RWPE1 (cell line): Measurements from ENCODE around the gene PGRMC1.

Experiments
- CTCF ChIA-PET: fragments of 350-600 bp; sonication (Branson Sonifier 250); formaldehyde crosslinking; extraction: SDS; loops from one replicate; lab custom pipeline; 2021; lab: Yijun Ruan, JAX
- POLR2A ChIA-PET: fragments of 400-600 bp; formaldehyde crosslinking; extraction: SDS; loops from one replicate; lab custom pipeline; 2020; ENCODE audit warnings: antibody characterized with exemption; ENCODE audit not compliant: low non-redundant PET; lab: Yijun Ruan, JAX
- DNase-seq: peaks from one replicate; pipeline ENCODE4 v3.0.0; 2012; ENCODE audit warnings: low spot score
- H3K27ac ChIP-seq: fragments of 450-650 bp; 2 replicates; pipeline ENCODE4 v1.5.1; 2017
- TF ChIP-seq, protein P1 (sequence below): fragments of 450-650 bp; conservative IDR thresholded peaks from 2 replicates; pipeline ENCODE4 v1.5.1; 2017; ENCODE audit warnings: low read depth, mild to moderate bottlenecking

Gene PGRMC1

DNA sequence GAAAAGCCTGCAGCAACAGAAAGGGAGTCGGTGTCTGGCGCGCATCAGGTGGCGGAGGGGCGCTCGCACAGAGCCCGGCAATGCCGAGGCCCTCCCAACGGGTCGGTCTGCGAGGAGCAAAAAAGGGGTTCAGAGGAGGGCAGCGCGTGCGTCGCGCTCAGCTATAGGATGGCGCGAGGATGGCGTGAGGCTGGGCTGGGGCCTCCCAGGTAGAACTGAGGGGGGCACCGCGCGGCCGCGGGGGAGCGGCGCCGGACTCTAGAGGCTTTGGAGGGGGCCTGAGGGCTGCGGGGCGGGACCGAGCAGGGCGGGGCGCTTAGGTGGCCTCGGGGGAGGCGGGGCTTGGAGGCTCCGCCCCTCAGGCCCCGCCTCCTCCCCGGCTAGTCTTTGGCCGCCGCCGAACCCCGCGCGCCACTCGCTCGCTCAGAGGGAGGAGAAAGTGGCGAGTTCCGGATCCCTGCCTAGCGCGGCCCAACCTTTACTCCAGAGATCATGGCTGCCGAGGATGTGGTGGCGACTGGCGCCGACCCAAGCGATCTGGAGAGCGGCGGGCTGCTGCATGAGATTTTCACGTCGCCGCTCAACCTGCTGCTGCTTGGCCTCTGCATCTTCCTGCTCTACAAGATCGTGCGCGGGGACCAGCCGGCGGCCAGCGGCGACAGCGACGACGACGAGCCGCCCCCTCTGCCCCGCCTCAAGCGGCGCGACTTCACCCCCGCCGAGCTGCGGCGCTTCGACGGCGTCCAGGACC is at the start of gene PGRMC1:
Gene PGRMC1, plus strand, starts transcription at position 414 of the 751 bp plus-strand sequence. Its CDS starts 79 bp downstream, at position 493.
- TF ChIP-seq, protein P1, sequence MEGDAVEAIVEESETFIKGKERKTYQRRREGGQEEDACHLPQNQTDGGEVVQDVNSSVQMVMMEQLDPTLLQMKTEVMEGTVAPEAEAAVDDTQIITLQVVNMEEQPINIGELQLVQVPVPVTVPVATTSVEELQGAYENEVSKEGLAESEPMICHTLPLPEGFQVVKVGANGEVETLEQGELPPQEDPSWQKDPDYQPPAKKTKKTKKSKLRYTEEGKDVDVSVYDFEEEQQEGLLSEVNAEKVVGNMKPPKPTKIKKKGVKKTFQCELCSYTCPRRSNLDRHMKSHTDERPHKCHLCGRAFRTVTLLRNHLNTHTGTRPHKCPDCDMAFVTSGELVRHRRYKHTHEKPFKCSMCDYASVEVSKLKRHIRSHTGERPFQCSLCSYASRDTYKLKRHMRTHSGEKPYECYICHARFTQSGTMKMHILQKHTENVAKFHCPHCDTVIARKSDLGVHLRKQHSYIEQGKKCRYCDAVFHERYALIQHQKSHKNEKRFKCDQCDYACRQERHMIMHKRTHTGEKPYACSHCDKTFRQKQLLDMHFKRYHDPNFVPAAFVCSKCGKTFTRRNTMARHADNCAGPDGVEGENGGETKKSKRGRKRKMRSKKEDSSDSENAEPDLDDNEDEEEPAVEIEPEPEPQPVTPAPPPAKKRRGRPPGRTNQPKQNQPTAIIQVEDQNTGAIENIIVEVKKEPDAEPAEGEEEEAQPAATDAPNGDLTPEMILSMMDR: no peak
- ChIA-PET POLR2A (no interaction called here), CTCF (no interaction called here)
- DNase-seq: peak; percentile 65
- H3K27ac ChIP-seq: peak within 1 kb of the TSS; percentile 67

DNA sequence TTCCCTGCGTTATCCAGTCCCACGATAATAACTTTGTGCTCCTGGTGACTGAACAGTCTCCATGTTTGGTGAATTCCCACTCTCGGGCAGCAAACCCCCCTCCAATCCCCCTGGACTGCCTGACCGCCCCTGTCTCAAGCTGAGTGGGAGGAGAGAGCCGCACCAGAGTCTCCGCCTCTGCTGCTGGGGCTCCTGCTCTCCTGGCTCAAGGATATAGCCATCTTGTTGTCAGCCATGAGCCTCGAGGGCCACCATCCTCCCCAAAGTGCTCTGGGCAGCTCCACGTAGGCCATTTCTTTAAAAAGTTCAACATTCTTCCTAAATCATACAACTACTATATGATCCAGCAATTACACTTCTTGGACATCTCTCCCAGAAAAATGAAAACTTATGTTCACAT is 49.3 kb upstream of the PGRMC1 start:
- POLR2A ChIA-PET: no interaction called here
- CTCF ChIA-PET: no interaction called here
- no peak overlapping the region for H3K27ac ChIP-seq
- TF ChIP-seq, protein P1: no peak
- DNase-seq: no peak

DNA sequence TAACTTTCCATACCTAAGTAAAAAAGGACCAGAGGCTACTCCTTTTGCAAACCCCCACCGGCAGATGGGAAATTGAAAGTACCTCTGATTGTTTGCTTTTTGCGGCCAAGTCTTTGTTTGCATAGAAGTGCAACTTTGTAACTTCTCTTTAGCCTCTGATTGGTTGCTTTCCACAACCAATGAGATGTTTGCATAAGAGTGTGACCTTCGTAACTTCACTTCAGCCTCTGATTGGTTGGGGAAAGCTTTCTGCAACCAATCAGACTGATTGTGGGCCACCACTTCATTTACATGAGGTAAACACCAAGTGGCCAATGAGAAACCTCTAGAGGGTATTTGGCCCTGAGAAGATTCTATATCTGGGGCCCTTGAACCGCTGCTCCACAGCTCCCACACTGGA is 48.8 kb upstream of the PGRMC1 start:
- TF ChIP-seq, protein P1: no peak
- CTCF ChIA-PET: no interaction called here
- no peak overlapping the region for H3K27ac ChIP-seq
- POLR2A ChIA-PET: no interaction called here
- DNase-seq: no peak

DNA sequence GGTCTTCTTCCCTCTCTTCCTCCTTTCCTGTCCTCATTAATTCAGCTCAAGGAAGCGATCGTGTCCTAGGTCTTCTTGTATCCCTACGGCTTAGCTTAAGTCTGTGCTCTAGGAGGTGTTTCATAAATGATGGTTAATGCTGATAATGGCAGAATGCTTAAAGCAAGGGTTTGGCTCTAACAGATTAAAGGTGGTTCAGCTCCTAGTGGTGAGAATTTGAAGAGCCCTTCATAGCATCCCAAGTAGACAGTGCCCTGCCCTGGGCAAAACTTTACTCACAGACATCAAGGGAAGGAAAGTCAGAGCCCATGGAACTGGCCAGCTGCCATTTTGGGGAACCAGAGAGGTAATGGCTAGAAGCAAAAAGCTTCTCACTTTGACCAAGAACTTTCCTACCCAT is 47.0 kb upstream of the PGRMC1 start:
- TF ChIP-seq, protein P1: no peak
- no peak overlapping the region for H3K27ac ChIP-seq
- POLR2A ChIA-PET: no interaction called here
- CTCF ChIA-PET: no interaction called here
- no peak for DNase-seq

DNA sequence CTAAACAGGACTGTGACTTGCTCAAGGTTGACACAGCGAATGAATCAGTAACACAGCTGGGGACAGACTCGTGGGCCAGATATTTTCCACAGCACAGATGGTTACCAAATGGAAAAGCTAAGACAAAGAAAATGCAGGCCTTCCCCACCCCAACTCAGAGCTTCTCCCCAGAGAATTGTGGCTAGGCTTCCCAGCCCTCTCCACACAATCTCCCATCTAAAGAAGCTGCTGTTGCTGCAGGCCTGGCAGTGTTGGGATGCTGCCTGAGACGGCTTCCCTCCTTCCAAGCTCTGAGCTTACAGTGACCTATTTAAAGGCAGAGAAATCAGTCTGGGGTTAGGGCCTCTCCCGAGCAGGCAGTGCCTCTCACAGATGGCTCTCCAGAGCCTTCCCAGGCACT is 46.5 kb upstream of the PGRMC1 start:
- TF ChIP-seq, protein P1: no peak
- POLR2A ChIA-PET: no interaction called here
- CTCF ChIA-PET: no interaction called here
- no peak overlapping the region for H3K27ac ChIP-seq
- DNase-seq: no peak

DNA sequence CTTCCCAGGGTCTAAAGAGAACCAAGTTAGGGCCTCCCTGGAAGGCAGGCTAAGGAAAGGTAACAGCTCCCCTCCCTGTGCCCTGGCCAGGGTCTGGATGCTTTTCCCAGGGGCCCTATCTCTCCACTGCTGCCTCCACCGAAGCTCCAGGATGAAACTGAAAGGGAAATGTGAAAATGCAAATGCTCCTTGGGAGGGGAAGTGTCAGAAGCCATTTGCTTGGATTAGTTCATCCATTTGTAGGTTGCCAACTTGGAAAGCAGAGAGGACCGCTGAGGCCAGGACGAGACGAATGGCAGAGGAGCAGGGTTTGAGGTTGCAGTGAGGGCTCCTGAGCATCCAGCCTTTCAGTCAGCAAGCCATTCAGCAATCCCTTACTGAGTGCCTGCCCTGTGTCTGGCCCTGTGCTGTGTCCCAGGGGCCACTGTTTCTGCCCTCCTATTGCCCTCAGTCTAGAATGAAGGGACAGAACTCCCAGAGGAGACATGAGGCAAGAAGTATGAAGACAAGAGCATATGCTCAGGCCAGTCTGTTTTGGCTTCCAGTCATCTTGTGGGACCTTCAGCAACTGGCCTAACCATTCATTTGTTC is 45.9 kb upstream of the PGRMC1 start:
- ChIA-PET POLR2A (no interaction called here), CTCF (no interaction called here)
- TF ChIP-seq, protein P1: no peak
- DNase-seq: no peak
- no peak overlapping the region for H3K27ac ChIP-seq
